HG03565 (cell line): ENCODE results near the gene PDE4C.

ENCODE experiments used
- ATAC-seq: cut with Tn5 transposase; IDR thresholded peaks from one replicate; pipeline ENCODE4 v1.9.1; 2021; ENCODE audit warnings: mild to moderate bottlenecking, moderate library complexity; ENCODE audit not compliant: unreplicated experiment

PDE4C gene

DNA sequence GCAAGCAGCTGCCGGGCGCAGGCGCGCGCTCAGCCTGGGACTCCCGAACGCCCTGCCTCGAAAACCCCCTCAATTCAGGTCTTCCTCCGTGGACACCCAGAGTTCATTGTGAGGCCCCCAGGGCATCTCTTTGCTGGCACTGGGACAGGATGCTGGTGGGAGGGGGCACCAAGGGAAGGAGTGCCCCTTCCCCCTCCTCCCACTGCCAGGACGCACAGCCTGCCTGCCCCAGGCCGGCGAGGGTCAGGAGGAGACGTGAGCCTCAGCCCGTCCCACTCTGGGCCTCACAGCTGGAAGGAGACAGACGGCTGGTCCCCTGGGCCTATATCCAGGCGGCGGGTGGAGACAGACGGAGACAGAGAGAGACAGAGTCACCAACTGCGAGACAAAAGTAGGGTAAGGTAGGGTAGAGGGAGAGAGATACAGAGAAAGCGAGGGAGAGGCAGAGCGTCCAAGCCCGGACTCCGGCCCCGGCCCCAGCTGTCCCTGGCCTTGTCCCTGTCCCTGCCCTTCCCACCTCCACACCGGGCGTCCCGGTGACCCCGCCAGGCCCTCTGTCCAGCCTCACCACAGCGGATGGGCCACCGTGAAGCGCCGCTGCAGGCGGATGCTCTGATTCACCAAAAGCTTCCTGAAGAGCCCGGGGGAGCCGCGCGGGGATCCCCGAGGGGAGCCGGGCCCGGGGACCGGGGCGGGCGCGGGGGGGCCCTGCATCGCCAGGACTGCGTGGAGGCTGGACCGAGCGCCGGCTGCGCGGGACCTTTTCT lies at the start of gene PDE4C:
Gene PDE4C, minus strand, starts transcription at position 737 of the 767 bp plus-strand sequence. Its CDS starts 23 bp downstream, at position 714.
- ATAC-seq, result no peak

DNA sequence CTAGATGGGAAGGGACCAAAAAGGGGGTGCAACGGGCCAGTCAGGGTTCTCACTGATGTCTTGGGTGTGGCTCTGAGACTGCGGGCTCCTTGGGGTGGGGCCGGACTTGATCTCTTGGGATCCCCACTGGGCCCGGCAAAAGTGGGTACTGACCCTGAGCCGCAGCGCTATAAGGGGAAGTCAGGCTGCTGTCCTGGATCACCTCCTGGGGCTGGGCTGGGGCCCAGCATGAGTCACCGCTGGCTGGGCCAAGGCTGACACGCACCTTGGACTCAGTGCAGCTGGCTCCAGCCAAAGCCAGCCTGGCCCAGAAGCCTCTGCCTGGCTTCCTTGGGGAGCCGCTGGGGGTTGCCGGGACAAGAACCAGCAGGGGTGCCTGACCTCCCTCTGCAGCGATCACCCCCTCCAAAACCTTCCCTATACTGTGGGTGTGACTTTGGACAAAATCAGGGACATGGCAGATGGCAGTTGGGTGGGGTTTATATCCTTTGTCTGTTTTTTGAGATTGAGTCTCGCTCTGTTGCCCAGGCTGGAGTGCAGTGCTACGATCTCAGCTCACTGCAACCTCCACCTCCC lies 48.6 kb upstream of the PDE4C start:
- ATAC-seq, result no peak

DNA sequence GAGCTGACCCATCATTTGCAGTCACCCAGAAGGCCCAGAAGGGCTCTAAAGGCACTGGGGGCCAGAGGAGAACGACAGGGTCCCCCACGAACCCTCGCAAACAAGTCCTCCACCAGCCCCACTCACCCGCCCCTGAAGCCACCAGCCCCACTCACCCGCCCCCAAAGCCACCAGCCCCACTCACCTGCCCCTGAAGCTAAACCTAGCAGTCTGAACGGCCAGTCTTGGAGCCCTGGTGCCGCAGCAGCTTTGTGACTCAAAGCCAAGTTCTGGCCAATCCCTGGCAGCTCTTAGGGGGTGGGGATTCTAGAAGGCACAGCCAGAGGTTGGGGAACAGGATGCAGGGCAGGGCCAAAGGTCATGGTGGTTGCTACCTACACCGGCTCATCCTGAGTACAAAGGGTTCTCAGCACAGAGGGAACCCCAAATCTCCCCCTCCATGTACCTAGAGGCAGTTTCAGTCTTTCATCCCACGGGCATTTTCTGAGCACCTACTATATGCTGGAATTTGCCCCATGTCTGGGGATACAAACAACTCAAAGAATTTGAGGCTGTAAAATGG lies 48.1 kb upstream of the PDE4C start, which contains the start of gene IQCN:
Gene IQCN, minus strand, starts transcription at position 234 of the 562 bp plus-strand sequence. CDS start 4,974 bp downstream, outside the sequence.
- no peak for ATAC-seq

DNA sequence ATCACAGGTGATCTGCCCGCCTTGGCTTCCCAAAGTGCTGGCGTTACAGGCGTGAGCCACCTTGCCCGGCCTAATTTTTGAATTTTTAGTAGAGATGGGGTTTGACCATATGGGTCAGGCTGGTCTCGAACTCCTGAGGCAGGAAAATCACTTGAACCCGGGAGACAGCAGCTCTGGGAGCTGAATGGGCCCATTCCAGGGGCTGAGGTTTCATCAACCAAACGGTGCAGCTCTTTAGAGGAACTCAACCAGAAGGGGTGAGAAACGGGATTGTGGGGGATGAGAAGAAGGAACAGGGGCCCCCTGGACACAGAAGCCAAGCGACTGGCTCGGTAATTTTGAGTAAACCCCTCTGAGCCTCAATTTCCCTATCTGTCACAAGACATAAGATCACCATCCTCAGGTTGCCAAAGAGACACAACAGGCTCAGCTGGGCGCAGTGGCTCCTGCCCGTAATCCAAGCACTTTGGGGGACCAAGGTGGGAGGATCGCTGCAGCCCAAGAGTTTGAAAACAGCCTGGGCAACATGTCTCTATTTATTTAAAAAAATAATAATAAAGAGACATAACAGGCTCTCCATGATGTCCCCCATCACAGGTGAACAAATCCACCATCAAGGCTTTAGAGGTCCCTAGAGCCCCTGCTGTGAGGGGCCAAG lies 47.5 kb upstream of the PDE4C start:
- ATAC-seq, result no peak

DNA sequence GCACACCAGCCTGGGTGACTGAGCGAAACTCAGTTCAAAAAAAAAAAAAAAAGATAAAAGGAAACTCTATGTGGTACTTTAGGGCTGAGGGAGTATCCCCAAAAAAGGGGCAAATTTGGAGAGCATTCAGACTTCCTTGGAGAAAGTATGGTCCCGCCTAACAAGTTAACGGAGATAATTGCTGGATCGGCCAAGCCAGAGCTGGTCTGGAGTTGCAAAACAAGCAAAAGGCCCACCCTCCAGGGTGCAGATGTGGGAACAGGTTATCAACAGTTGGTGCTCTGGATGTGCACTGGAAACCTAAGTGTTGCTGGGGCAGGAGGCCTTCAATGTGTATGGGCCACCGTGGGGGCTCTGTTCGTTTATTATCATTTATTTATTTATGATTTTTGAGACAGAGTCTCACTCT lies 45.2 kb upstream of the PDE4C start:
- ATAC-seq, result no peak

DNA sequence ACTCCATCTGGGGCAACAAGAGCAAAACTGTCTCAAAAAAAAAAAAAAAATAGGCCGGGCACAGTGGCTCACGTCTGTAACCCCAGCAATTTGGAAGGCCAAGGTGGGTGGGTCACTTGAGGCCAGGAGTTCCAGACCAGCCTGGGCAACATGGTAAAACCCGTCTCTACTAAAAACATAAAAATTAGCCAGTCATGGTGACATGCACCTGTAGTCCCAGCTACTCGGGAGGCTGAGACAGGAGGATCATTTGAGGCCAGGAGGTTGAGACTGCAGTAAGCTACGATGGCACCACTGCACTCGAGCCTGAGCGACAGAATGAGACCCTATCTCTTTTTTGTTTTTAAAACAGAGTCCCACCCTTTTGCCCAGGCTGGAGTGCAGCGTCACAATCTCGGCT lies 44.1 kb upstream of the PDE4C start:
- ATAC-seq, result no peak

DNA sequence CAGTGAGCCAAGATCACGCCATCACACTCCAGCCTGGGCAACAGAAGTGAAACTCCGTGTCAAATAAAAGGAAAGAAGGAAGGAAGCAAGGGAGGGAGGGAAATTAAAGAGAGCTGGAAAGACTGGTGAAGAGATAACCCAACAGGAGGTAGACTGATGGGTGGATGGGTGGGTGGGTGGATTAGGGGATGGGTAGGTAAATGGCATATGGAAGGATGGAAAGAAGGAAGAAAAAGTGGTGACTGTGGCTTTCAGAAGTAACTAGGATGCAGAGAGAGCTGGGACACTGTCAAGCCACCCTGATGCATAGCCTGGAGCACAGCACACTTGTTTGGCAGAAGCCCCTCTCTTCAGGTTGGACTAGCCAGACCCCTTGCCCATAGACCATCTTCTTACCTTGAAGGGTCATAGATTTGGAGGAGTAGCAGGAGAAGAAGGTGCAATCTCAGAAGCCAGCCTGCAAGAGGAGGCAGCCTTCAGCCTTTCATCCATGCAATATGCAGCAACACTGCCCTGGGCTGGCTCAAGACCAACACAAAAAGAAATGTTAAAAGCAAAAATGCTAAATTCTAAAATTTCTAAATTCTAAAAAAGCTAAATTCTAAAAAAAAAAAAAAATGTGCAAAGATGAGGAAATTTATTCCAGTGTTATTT lies 43.0 kb upstream of the PDE4C start:
- no peak for ATAC-seq

DNA sequence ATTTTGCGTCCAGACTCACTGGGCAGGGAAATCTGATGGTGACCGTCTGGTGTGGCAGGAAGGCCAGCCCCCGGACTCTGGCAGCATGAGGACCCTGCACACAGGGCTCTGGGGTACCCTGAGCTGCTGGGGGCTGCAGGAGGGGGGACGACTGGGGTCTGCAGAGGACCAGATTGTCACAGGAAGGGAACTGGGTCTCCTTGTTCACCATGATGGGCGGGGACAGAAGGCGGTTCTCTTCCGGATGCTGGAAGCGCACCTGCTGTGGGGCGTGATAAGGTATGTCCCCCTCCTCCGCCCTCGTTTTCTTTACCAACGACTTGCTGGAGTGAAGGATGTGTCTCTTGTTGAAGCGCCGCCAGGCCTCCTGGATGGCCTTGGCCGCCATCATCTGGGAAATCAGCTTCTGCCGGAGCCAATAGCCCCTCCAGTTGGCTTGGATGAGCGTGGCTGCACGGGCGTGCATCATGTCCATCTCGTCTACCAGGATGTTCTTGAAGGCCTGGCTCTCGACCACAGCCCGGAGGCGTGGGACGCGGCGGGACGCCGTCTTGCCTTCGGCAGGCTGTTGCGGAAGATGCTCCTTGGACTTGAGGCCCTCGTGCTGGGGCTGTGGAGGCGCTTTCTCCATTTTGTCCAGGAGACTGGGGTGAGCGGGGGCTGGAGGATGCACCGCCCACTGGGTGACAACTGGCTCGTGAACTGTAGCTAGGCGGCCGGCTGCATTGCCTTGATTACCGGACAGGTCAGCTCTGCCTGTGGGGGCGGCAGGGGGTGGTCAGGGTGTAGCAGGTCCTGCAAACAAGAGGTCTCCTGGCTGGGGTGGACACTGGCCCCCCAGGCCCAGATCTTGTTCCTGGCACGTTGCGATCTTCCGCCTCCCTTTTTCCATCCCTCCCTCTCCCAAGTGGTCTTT lies 40.8 kb upstream of the PDE4C start:
- ATAC-seq, result no peak

DNA sequence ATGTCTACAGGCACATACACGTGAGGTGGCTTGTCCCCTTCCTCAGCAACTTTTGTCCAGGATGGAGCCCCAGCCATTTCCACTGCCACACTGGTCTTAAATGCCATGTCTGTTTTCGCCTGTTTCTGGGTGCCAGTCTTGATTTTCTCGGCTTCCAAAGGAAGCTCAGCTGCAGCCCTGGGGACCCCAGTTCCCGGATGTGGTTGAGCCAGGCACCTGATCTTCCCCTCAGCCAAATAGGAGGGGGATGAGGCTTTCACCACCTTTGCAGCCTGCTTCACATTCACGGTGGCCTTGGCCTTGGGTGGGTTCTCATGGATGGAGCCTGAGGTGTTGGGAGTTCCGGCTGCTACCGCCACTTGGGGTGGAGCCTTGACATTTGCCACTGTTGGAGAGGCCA lies 39.3 kb upstream of the PDE4C start:
- ATAC-seq, result no peak

DNA sequence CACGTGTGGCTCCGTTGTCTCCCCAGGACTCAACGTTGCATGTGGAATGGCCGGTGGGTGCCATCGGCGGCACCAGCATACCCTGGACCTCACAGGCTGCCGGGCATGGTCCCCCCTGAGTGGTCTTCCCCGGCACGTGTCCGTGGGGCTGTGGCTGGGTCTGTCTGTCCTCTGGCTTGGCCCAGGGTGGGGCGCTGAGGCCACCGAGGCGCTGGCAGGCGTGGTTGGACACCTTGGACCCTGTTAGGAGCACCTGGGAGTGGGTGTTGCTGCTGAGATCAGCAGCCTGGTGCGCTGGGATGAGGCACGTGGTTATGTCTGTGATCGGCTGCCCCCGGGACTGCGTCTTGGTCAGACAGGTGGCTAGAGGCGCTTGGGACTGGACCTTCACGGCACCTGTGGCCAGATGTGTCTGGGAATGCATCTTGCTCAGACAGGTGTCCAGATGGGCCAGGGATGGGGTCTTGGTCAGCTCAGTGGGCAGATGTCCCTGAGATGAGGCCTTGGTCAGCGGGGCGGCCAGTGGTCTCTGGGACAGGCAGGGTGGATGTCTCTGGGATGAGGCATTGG lies 38.8 kb upstream of the PDE4C start:
- no peak for ATAC-seq

DNA sequence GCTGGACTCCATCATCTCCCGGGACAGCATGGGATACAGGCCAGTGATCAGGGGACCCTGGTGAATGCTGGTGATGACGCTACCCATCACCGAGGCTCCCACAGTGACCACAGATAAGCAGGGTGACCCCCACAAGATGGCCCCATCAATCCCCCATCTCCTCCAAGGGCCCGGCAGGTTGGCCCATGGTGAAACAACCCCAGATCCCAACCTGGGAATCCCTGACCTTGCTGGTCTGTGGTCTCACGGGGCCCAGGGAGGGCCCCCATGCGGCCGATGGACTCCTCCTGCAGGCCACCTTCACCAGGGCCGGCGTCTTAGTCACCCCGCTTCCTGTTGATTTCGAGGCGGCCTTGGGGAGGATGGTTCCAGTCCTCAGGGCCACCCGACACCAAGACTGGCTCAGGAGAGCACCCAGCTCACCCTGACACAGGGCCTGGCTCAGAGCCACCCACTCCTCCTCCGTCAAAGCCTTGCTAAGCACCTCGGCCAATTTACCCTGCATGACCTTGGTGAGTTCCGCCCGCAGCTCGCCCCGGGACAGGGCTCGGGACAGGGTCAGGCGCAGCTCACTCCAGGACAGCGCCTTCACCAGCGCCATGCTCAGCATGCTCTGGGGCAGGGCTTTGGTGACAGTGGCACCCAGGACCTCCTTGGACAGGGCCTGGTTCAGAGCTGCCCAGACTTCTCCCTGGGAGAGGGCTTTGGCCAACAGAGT lies 38.1 kb upstream of the PDE4C start:
- no peak for ATAC-seq

DNA sequence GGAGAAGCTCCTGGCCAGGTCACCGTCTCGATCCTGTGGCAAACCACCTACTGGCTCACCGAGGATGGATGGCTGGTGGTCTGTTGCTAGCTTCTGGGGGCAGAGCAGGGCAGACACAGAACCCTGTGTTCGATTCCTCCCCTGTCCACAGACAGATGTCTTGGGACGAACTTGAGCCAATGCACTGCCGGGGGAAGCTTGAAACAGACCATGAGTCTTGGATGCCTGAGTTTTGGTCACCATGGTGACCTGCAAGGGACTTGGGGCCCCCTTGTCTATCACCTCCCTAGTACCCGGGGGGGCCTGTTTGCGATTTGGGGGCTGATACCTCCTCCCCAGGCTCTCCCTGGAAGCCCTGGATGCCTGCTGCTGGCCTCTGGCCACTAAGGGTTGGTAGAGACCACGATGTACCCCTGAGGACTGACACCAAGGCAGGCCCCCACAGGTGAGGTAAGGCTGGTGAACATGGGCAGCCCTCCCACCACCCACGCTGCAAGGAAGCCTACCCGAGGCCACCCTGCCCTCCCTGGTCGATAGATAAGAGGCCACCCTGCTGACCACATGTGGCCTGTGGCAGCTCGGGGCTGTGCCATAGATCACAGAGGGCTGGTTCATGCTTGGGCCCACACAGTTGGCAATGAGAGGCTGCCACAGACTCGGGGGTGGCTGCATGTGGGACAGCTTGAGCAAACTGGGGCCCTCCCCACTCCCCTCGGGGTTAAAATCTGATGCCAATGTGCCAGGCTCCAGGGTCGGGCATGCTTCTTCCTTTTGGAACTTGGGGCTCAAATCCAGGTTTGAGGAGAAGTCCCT lies 37.3 kb upstream of the PDE4C start:
- ATAC-seq, result no peak

DNA sequence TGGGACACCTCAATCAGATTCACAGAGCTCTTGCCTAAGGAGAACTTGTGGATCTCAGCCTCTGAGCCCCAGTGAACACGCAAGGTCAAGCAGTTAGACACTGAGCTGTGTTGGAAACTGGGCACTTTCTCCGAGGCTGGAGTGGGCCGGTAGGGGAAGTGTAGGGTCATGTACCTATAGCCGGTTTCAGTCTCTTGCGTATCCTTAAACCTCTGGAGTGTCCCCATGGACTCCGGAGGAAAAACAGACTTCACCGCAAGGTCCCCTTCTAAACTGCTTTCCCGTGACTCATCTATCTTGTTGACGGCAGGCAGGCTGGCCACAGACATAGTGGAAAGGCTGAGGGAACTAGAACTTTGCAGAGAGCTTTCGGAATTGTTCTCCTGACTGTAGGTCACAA lies 36.7 kb upstream of the PDE4C start:
- ATAC-seq, result no peak

DNA sequence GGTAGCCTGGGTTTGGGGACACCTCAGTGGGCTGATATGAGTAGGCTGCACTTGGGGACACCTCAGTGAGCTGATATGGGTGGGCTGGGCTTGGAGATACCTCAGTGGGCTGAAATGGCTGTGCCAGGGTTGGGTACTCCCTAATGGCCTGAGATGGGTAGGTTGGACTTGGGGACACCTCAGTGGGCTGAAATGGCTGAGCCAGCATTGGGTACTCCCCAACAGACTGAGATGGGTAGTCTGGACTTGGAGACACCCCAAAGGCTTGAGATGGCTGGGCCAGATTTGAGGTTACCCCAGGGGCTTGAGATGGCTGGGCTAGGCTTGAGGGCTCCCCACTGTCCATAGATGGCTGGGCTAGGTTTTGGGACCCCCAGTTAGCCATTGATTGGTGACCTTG lies 35.9 kb upstream of the PDE4C start:
- ATAC-seq, result no peak

DNA sequence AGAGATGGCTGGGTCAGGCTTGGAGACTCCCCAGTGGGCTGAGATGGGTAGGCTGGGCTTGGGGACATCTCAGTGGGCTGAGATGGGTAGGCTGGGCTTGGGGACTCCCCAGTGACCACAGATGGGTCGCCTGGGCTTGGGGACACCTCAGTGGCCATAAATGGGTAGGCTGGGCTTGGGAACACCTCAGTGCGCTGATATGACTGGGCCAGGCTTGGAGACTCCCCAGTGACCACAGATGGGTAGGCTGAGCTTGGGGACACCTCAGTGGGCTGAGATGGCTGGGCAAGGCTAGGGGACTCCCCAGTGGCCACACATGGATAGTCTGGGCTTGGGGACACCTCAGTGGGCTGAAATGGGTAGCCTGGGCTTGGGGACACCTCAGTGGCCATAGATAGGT lies 35.2 kb upstream of the PDE4C start:
- ATAC-seq, result no peak

DNA sequence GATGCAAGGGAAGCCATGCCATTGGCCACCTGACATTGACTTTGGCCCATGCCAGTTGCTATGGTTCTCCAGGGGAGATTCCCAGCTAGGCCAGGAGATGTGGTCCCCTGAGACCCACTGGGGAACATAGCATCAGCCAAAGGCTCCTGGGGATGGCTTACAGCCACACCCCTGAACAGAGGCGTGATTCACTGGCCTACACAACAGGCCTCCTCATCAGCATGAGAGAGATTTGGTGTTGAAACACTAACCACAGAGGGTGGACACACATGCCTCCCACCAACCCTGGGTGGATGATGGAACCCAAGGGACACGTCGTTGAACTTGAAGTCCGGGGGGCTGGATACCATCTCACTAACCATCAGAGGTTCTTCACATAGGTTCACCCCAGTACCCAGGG lies 33.7 kb upstream of the PDE4C start:
- no peak for ATAC-seq

DNA sequence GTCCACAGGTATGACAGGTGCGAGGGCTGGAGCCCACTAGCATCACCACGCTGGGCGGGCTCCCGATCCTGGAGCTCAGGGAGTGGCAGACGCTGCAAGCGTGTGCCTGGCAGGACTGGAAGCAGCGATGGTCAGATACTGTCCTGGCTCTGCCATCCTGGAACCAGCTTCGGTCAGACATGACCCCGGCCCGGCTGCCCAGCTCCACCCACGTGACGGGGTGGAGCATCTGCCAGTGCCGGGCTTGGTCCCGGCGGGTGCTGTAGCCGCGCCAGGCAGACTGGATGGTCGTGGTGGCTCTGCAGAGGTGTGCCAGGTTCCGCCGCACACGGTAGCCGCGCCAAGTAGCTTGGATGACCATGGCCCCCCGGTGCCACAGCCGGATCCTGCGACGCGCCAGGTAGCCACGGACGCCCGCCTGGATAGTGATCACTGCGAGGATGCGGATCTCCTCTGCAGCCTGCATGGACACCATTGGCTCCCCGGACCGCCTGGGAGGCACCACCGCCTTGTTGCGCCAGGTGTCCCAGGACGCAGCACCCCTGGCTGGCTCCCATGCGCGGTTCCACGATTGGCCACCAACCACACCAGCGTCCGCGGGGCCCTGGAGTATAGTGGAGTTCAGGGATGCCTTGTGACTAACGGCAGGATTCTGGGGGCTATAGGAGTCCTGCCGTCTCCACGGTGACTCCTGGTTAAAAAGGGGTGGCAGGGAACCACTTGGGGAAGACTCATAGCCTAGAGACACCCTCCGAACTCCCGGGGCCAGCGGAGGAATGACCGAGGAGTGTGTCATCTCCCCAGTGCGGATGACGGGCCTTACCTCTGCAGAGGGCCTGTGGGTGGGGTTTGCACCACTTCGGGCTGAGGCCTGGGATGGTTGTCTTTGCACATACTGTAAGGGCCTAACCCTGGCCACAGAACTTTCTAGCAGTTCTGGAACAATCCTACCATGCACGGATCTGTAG lies 31.5 kb upstream of the PDE4C start:
- ATAC-seq, result no peak
